SK-N-SH (cell line): Measurements from ENCODE around the gene OLFML3. TPM values are rescaled to one million over a fixed set of nuclear protein-coding genes. Genes with fewer than 3 reads are reported as not detected.

Experiments used
- CTCF ChIA-PET: fragments of 300-600, 350-600 bp; formaldehyde crosslinking; extraction: SDS; loops from one replicate; lab custom pipeline; 2021; lab: Yijun Ruan, JAX
- POLR2A ChIA-PET: fragments of 350-600 bp; sonication (Branson Sonifier 250); formaldehyde crosslinking; extraction: SDS; loops from one replicate; lab custom pipeline; 2020; ENCODE audit warnings: antibody characterized with exemption, inconsistent platforms; lab: Yijun Ruan, JAX
- DNase-seq: peaks from one replicate; pipeline ENCODE4 v3.0.0; 2012
- H2AFZ ChIP-seq: fragments of 200-600 bp; sonication (generic); 2 replicates; pipeline ENCODE4 v1.8.1; 2016; ENCODE audit warnings: antibody characterized with exemption, mild to moderate bottlenecking, low read depth
- H3F3A ChIP-seq: fragments of 200-600 bp; sonication (generic); replicated peaks from 2 replicates; pipeline ENCODE3; 2016; ENCODE audit warnings: antibody characterized with exemption, mild to moderate bottlenecking; ENCODE audit not compliant: insufficient read depth
- H3K27ac ChIP-seq, 2 experiments: fragments of 200-500 bp in 1 of 2; fragments of 200-600 bp in 1 of 2; sonication (Bioruptor generic) in 1 of 2; sonication (generic), shearing (Covaris generic) in 1 of 2; 2 replicates each; pipeline versions ENCODE4 v1.5.1 to v1.6.1; 2014 to 2016; ENCODE audit warnings: low read depth in 2 of 2, inconsistent platforms in 1 of 2, low read length in 1 of 2, mild to moderate bottlenecking in 1 of 2, mixed read lengths in 1 of 2
- H3K27me3 ChIP-seq: fragments of 200-600 bp; sonication (generic), shearing (Covaris generic); 2 replicates; pipeline ENCODE4 v1.6.1; 2016; ENCODE audit warnings: mixed run types; ENCODE audit not compliant: insufficient read depth
- H3K36me3 ChIP-seq, 2 experiments: fragments of 200-500 bp in 1 of 2; fragments of 200-600 bp in 1 of 2; sonication (Bioruptor generic) in 1 of 2; sonication (generic) in 1 of 2; replicated peaks in 1 of 2; 2 replicates each; pipeline versions ENCODE3 to v1.5.1; 2014 to 2016; ENCODE audit warnings: low read length in 1 of 2, mild to moderate bottlenecking in 1 of 2; ENCODE audit not compliant: insufficient read depth in 2 of 2, control insufficient read depth in 1 of 2
- H3K4me1 ChIP-seq, 2 experiments: fragments of 200-500 bp in 1 of 2; fragments of 200-600 bp in 1 of 2; sonication (Bioruptor generic) in 1 of 2; sonication (generic), shearing (Covaris generic) in 1 of 2; 2 replicates each; pipeline versions ENCODE4 v1.5.1 to v1.6.1; 2014 to 2016; ENCODE audit warnings: low read depth in 1 of 2, low read length in 1 of 2, mixed run types in 1 of 2; ENCODE audit not compliant: insufficient read depth in 2 of 2, control insufficient read depth in 1 of 2
- H3K4me2 ChIP-seq: fragments of 200-600 bp; sonication (generic), shearing (Covaris generic); 2 replicates; pipeline ENCODE4 v1.6.1; 2017; ENCODE audit warnings: mixed run types
- H3K4me3 ChIP-seq, 2 experiments: fragments of 200-500 bp in 1 of 2; fragments of 200-600 bp in 1 of 2; sonication (Bioruptor generic) in 1 of 2; sonication (generic), shearing (Covaris generic) in 1 of 2; 2 replicates each; pipeline versions ENCODE4 v1.5.1 to v1.8.1; 2014 to 2016; ENCODE audit warnings: low read depth in 2 of 2, inconsistent platforms in 1 of 2, low read length in 1 of 2, mild to moderate bottlenecking in 1 of 2, mixed read lengths in 1 of 2, moderate library complexity in 1 of 2
- H3K79me2 ChIP-seq: fragments of 200-600 bp; sonication (generic); 2 replicates; pipeline ENCODE4 v1.8.1; 2017; ENCODE audit warnings: mild to moderate bottlenecking; ENCODE audit not compliant: insufficient read depth
- H3K9ac ChIP-seq: fragments of 200-600 bp; sonication (generic); 2 replicates; pipeline ENCODE4 v1.6.1; 2017; ENCODE audit warnings: mixed run types
- H3K9me2 ChIP-seq: fragments of 200-600 bp; sonication (generic); 2 replicates; pipeline ENCODE4 v1.6.1; 2017; ENCODE audit warnings: mixed run types
- H3K9me3 ChIP-seq: fragments of 200-600 bp; sonication (generic); 2 replicates; pipeline ENCODE4 v1.6.1; 2017; ENCODE audit warnings: mixed run types, mild to moderate bottlenecking, moderate library complexity
- H4K20me1 ChIP-seq: fragments of 200-600 bp; sonication (generic); 2 replicates; pipeline ENCODE4 v1.6.1; 2017; ENCODE audit warnings: mild to moderate bottlenecking, mixed run types; ENCODE audit not compliant: insufficient read depth
- CHD2 ChIP-seq: fragments of 150-350 bp; IDR thresholded peaks from 2 replicates; pipeline ENCODE4 v1.6.1; 2018; ENCODE audit warnings: low read length; ENCODE audit not compliant: partially characterized antibody
- ELF1 ChIP-seq: IDR thresholded peaks from 2 replicates; pipeline ENCODE4 v1.4.0; 2012
- FOXJ3 ChIP-seq: sonication (generic); formaldehyde crosslinking; IDR thresholded peaks from 2 replicates; pipeline ENCODE4 v1.5.1; 2020; ENCODE audit warnings: mild to moderate bottlenecking, missing genetic modification reagents
- FOXM1 ChIP-seq: IDR thresholded peaks from 2 replicates; pipeline ENCODE4 v1.4.0; 2012; ENCODE audit warnings: low read depth, mild to moderate bottlenecking
- GABPA ChIP-seq: IDR thresholded peaks from 2 replicates; pipeline ENCODE4 v1.4.0; 2012; ENCODE audit warnings: low read depth, mild to moderate bottlenecking
- GATA2 ChIP-seq: sonication (generic); formaldehyde crosslinking; IDR thresholded peaks from 2 replicates; pipeline ENCODE4 v1.5.0; 2020; ENCODE audit warnings: mild to moderate bottlenecking, missing genetic modification reagents
- MAX ChIP-seq: IDR thresholded peaks from 2 replicates; pipeline ENCODE4 v1.4.0; 2012; ENCODE audit warnings: low read depth
- MEF2A ChIP-seq: IDR thresholded peaks from 2 replicates; pipeline ENCODE4 v1.4.0; 2012; ENCODE audit warnings: low read depth, borderline replicate concordance
- MXI1 ChIP-seq: IDR thresholded peaks from 2 replicates; pipeline ENCODE4 v1.6.1; 2012; ENCODE audit warnings: mild to moderate bottlenecking, low read depth, low read length, improper control_type of control experiment
- NFIC ChIP-seq: IDR thresholded peaks from 2 replicates; pipeline ENCODE4 v1.4.0; 2012; ENCODE audit warnings: borderline replicate concordance
- RAD21 ChIP-seq: IDR thresholded peaks from 2 replicates; pipeline ENCODE4 v1.6.1; 2012; ENCODE audit warnings: mild to moderate bottlenecking, low read length
- RXRA ChIP-seq: IDR thresholded peaks from 2 replicates; pipeline ENCODE4 v1.4.0; 2012; ENCODE audit warnings: low read depth, mild to moderate bottlenecking, borderline replicate concordance
- SIN3A ChIP-seq: IDR thresholded peaks from 2 replicates; pipeline ENCODE4 v1.6.1; 2012; ENCODE audit warnings: low read depth, mild to moderate bottlenecking, low read length, moderate library complexity, borderline replicate concordance
- TCF12 ChIP-seq: IDR thresholded peaks from 2 replicates; pipeline ENCODE4 v1.4.0; 2012
- TEAD4 ChIP-seq: IDR thresholded peaks from 2 replicates; pipeline ENCODE4 v1.4.0; 2012; ENCODE audit warnings: mild to moderate bottlenecking, borderline replicate concordance; ENCODE audit not compliant: insufficient read depth
- YY1 ChIP-seq: IDR thresholded peaks from 2 replicates; pipeline ENCODE4 v1.4.0; 2012; ENCODE audit warnings: low read depth, mild to moderate bottlenecking
- ZBTB33 ChIP-seq: IDR thresholded peaks from 2 replicates; pipeline ENCODE4 v1.4.0; 2012; ENCODE audit warnings: low read depth, borderline replicate concordance
- WGBS: methylation state at CpG from one replicate; pipeline ENCODE4 v1.1.6; 2017; ENCODE audit warnings: low lambda C conversion rate; 5-methylcytosine and 5-hydroxymethylcytosine counted together
- polyA plus RNA-seq, 3 experiments: library from polyadenylated mRNA; depleted of rRNA; stranded (reverse); fragments of >200 nt; gene quantifications; 2 replicates each; pipeline ENCODE4 v1.2.3, GENCODE V29; 2012

OLFML3 gene
- polyA plus RNA-seq, 1 of the 3 experiments (the other 2 are of a cell fraction), result 26.1 TPM

GRCh38 chr1:113957984-113958383 lies 21.3 kb upstream of the OLFML3 start:
- no peaks in the 10 kb centered on the region for H4K20me1 ChIP-seq
- H3K27me3 ChIP-seq, result no peaks in the 10 kb centered on the region
- H3K79me2 ChIP-seq, result peaks cover 3% of the 10 kb centered on the region; the same call in 1 of the 2 replicates
- no peak overlapping the region for H3K4me3 ChIP-seq
- no peak for DNase-seq
- no peak overlapping the region for H3K27ac ChIP-seq
- H3K4me2 ChIP-seq, result no peak overlapping the region
- H3K4me1 ChIP-seq, result no peaks in the 10 kb centered on the region; a peak in 1 of 4 replicates
- ChIA-PET CTCF (interaction anchor here (1.2 to 1.4 kb wide), 3 partner anchors 9 to 22 kb away, joined by 3 to 5 read pairs (median 3); no protein-coding TSS in a partner anchor), POLR2A (no interaction called here)
- H3F3A ChIP-seq, result no peaks in the 10 kb centered on the region
- TF ChIP-seq GATA2 (no peak), FOXM1 (no peak), TEAD4 (no peak), NFIC (no peak), ZBTB33 (no peak), GABPA (no peak), CHD2 (no peak), ELF1 (no peak), MEF2A (no peak), FOXJ3 (CRISPR knock-in tag) (no peak), RAD21 (no peak), RXRA (no peak), YY1 (no peak), MAX (no peak), TCF12 (no peak), MXI1 (no peak)
- no peak overlapping the region for H3K9ac ChIP-seq
- no peaks in the 10 kb centered on the region for H3K9me3 ChIP-seq
- H3K36me3 ChIP-seq, result peaks cover 65 to 70% of the 10 kb centered on the region in 2 experiments
- 77% methylated on average over 1 of the region's 1 CpG for WGBS
- no peak overlapping the region for H2AFZ ChIP-seq
- H3K9me2 ChIP-seq, result no peaks in the 10 kb centered on the region

GRCh38 chr1:113958691-113959090 lies 20.6 kb upstream of the OLFML3 start:
- H3K9me3 ChIP-seq, result no peaks in the 10 kb centered on the region
- ChIA-PET CTCF (interaction anchor here (1.2 to 1.4 kb wide), 2 partner anchors 18 to 21 kb away, joined by 3 to 5 read pairs; no protein-coding TSS in a partner anchor), POLR2A (no interaction called here)
- no peak for TF ChIP-seq SIN3A
- TF ChIP-seq GATA2, result no peak
- H2AFZ ChIP-seq, result no peak overlapping the region
- H3K9me2 ChIP-seq, result no peaks in the 10 kb centered on the region
- H4K20me1 ChIP-seq, result no peaks in the 10 kb centered on the region
- H3K27me3 ChIP-seq, result no peaks in the 10 kb centered on the region
- no peaks in the 10 kb centered on the region for H3K79me2 ChIP-seq
- no peak overlapping the region for H3K4me3 ChIP-seq
- DNase-seq, result no peak
- H3K4me1 ChIP-seq, result no peaks in the 10 kb centered on the region; a peak in 1 of 4 replicates
- H3K36me3 ChIP-seq, result peaks cover 72% of the 10 kb centered on the region in 2 experiments
- H3F3A ChIP-seq, result no peaks in the 10 kb centered on the region
- no peak overlapping the region for H3K4me2 ChIP-seq
- H3K9ac ChIP-seq, result no peak overlapping the region
- H3K27ac ChIP-seq, result no peak overlapping the region
- WGBS, result 95% methylated on average over 1 of the region's 1 CpG
